Measurements from ENCODE around the gene CPA1. TPM values are rescaled to one million over a fixed set of nuclear protein-coding genes. Genes with fewer than 3 reads are reported as not detected.

The CPA1 gene
- total and polyA plus RNA-seq, 2 of the 13 experiments (the other 11 are each of a cell fraction or from before 2014, with no cell fraction given): 0.20 to 0.58 TPM

DNA sequence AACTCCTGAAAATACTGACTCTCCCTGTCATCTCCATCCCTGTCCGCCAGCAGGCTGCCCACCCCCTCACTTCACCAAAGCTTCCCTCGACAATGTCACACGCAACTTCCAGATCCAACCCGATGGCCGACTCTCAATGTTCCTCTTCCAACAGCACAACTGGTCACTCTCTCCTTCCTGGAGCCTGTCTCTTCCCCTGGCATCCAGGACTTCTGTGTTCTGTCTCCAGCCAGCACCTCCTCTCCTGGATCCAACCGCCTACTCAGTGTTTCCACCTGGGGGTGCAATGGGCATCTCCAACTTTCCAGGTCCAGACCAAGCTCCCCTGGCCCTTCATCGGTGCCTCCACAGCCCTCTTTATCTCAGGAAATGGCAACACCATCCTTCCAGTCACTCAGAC lies 27.1 kb upstream of the CPA1 start:
- no peak overlapping the region for H3K9ac ChIP-seq (ENCODE audit: insufficient read depth, low read depth, low read length)
- WGBS (ENCODE audit: low lambda C conversion rate): 73% methylated on average over 7 of the region's 7 CpGs
- no peak for DNase-seq (ENCODE audit: low spot score)
- no peak overlapping the region for H2AFZ ChIP-seq (ENCODE audit: low read length)
- peaks cover 38% of the 10 kb centered on the region for H3K4me1 ChIP-seq (ENCODE audit: insufficient read depth, low read length)
- ATAC-seq: no peak
- POLR2A ChIA-PET: no interaction called here
- no peak overlapping the region for H3K27ac ChIP-seq (ENCODE audit: extremely low read length, insufficient read depth, low read length)
- CTCF ChIA-PET (ENCODE audit: low intra/inter-chr PET ratio, low total read pairs): no interaction called here
- no TSS peak for BruUV-seq (replicated peaks)
- H3K79me2 ChIP-seq (ENCODE audit: insufficient read depth, low read length): no peaks in the 10 kb centered on the region
- intact Hi-C loops (cut with micrococcal nuclease; ENCODE audit: unreplicated experiment) (no loop called here), in situ Hi-C loops (cut with HindIII; ENCODE audit: extremely low pct_ligation_motif_present, low pct_unique_long_range_greater_than_20kb) (no loop called here)
- H3K4me2 ChIP-seq (ENCODE audit: low read depth, low read length): no peak overlapping the region
- H3K9me3 ChIP-seq (ENCODE audit: low read length): no peaks in the 10 kb centered on the region
- no peak overlapping the region for H3K4me3 ChIP-seq (replicated peaks in 1 of 3; ENCODE audit: insufficient read depth in 1 of 3, low read depth in 2 of 3, low read length in 3 of 3)
- no peaks in the 10 kb centered on the region for H4K20me1 ChIP-seq (ENCODE audit: insufficient read depth, low read length)
- no peaks in the 10 kb centered on the region for H3K36me3 ChIP-seq (replicated peaks in 1 of 2; ENCODE audit: control insufficient read depth in 1 of 2, insufficient read depth in 2 of 2, low read length in 2 of 2)
- no peak for FAIRE-seq
- no peak for TF ChIP-seq RFX5 (IDR thresholded peaks at IDR 0.05; ENCODE audit: low read depth, low read length)
- TF ChIP-seq ATF1 (CRISPR knock-in tag; IDR thresholded peaks at IDR 0.05): no peak
- TF ChIP-seq EED (CRISPR knock-in tag; IDR thresholded peaks at IDR 0.05): no peak
- TF ChIP-seq SMAD1 (CRISPR knock-in tag; IDR thresholded peaks at IDR 0.05; ENCODE audit: borderline replicate concordance, low read depth): no peak
- TF ChIP-seq, protein P1, sequence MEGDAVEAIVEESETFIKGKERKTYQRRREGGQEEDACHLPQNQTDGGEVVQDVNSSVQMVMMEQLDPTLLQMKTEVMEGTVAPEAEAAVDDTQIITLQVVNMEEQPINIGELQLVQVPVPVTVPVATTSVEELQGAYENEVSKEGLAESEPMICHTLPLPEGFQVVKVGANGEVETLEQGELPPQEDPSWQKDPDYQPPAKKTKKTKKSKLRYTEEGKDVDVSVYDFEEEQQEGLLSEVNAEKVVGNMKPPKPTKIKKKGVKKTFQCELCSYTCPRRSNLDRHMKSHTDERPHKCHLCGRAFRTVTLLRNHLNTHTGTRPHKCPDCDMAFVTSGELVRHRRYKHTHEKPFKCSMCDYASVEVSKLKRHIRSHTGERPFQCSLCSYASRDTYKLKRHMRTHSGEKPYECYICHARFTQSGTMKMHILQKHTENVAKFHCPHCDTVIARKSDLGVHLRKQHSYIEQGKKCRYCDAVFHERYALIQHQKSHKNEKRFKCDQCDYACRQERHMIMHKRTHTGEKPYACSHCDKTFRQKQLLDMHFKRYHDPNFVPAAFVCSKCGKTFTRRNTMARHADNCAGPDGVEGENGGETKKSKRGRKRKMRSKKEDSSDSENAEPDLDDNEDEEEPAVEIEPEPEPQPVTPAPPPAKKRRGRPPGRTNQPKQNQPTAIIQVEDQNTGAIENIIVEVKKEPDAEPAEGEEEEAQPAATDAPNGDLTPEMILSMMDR (CRISPR knock-in tag; IDR thresholded peaks at IDR 0.05): peak; percentile 35
- no peak for TF ChIP-seq ZMYM2 (CRISPR knock-in tag; IDR thresholded peaks at IDR 0.05)
- TF ChIP-seq, protein P2, sequence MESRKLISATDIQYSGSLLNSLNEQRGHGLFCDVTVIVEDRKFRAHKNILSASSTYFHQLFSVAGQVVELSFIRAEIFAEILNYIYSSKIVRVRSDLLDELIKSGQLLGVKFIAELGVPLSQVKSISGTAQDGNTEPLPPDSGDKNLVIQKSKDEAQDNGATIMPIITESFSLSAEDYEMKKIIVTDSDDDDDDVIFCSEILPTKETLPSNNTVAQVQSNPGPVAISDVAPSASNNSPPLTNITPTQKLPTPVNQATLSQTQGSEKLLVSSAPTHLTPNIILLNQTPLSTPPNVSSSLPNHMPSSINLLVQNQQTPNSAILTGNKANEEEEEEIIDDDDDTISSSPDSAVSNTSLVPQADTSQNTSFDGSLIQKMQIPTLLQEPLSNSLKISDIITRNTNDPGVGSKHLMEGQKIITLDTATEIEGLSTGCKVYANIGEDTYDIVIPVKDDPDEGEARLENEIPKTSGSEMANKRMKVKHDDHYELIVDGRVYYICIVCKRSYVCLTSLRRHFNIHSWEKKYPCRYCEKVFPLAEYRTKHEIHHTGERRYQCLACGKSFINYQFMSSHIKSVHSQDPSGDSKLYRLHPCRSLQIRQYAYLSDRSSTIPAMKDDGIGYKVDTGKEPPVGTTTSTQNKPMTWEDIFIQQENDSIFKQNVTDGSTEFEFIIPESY (CRISPR knock-in tag; IDR thresholded peaks at IDR 0.05): peak; percentile 83
- H3K27me3 ChIP-seq (ENCODE audit: control insufficient read depth in 1 of 2, insufficient read depth in 2 of 2, low read length in 2 of 2): peaks cover 3 to 19% of the 10 kb centered on the region in 2 experiments; a peak in 4 of 5 replicates
